ENCODE measurements around the gene FHAD1.

Gene FHAD1

DNA sequence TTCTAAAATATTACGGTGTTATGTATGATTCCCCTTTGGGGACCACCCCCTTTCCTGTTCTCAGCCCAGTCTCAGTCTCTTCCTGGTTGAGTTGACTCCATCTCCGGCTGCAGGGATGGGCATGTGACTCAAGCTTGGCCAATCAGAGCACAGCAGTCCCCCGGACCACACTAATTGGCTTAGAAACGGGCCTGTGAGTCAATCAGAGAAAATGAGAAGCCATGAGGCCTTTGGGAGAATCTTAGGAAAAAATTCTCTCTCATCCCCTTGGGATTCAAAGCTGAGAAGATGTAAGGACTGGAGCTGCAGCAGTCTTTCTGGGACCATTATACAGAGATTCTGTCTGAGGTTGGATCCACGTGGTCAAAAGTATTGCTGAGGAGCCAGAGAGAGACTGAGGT lies 10.7 kb upstream of the FHAD1 start:
- no peak overlapping the region for H3K4me3 ChIP-seq (ENCODE audit: severe bottlenecking)
- H3K36me3 ChIP-seq (ENCODE audit: low read depth) = no peaks in the 10 kb centered on the region
- no peak overlapping the region for H3K27ac ChIP-seq (ENCODE audit: poor library complexity, severe bottlenecking)
- no peaks in the 10 kb centered on the region for H3K27me3 ChIP-seq (ENCODE audit: insufficient read depth, poor library complexity, severe bottlenecking)
- TF ChIP-seq, protein P1, sequence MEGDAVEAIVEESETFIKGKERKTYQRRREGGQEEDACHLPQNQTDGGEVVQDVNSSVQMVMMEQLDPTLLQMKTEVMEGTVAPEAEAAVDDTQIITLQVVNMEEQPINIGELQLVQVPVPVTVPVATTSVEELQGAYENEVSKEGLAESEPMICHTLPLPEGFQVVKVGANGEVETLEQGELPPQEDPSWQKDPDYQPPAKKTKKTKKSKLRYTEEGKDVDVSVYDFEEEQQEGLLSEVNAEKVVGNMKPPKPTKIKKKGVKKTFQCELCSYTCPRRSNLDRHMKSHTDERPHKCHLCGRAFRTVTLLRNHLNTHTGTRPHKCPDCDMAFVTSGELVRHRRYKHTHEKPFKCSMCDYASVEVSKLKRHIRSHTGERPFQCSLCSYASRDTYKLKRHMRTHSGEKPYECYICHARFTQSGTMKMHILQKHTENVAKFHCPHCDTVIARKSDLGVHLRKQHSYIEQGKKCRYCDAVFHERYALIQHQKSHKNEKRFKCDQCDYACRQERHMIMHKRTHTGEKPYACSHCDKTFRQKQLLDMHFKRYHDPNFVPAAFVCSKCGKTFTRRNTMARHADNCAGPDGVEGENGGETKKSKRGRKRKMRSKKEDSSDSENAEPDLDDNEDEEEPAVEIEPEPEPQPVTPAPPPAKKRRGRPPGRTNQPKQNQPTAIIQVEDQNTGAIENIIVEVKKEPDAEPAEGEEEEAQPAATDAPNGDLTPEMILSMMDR (IDR thresholded peaks at IDR 0.05; ENCODE audit: poor library complexity, severe bottlenecking) = no peak
- no peaks in the 10 kb centered on the region for H3K4me1 ChIP-seq (ENCODE audit: insufficient read depth, poor library complexity, severe bottlenecking)
- no peak for ATAC-seq (ENCODE audit: low read depth)
- no peak for DNase-seq (ENCODE audit: low spot score)
- no peaks in the 10 kb centered on the region for H3K9me3 ChIP-seq (ENCODE audit: severe bottlenecking)

GRCh38 chr1:15236746-15237145 lies 10.3 kb upstream of the FHAD1 start:
- Histone ChIP-seq H3K9me3 (ENCODE audit: severe bottlenecking) (no peaks in the 10 kb centered on the region), H3K4me1 (ENCODE audit: insufficient read depth, poor library complexity, severe bottlenecking) (no peaks in the 10 kb centered on the region), H3K36me3 (ENCODE audit: low read depth) (no peaks in the 10 kb centered on the region), H3K4me3 (ENCODE audit: severe bottlenecking) (no peak overlapping the region), H3K27ac (ENCODE audit: poor library complexity, severe bottlenecking) (no peak overlapping the region), H3K27me3 (ENCODE audit: insufficient read depth, poor library complexity, severe bottlenecking) (no peaks in the 10 kb centered on the region)
- ATAC-seq (ENCODE audit: low read depth) = no peak
- TF ChIP-seq, protein P1 (IDR thresholded peaks at IDR 0.05; ENCODE audit: poor library complexity, severe bottlenecking) = no peak
- no peak for DNase-seq (ENCODE audit: low spot score)

GRCh38 chr1:15238789-15239188 lies 8.2 kb upstream of the FHAD1 start:
- Histone ChIP-seq H3K4me3 (ENCODE audit: severe bottlenecking) (no peak overlapping the region), H3K36me3 (ENCODE audit: low read depth) (no peaks in the 10 kb centered on the region), H3K9me3 (ENCODE audit: severe bottlenecking) (no peaks in the 10 kb centered on the region), H3K27me3 (ENCODE audit: insufficient read depth, poor library complexity, severe bottlenecking) (no peaks in the 10 kb centered on the region), H3K27ac (ENCODE audit: poor library complexity, severe bottlenecking) (no peak overlapping the region), H3K4me1 (ENCODE audit: insufficient read depth, poor library complexity, severe bottlenecking) (no peaks in the 10 kb centered on the region)
- ATAC-seq (ENCODE audit: low read depth) (no peak), DNase-seq (ENCODE audit: low spot score) (no peak)
- TF ChIP-seq, protein P1 (IDR thresholded peaks at IDR 0.05; ENCODE audit: poor library complexity, severe bottlenecking) = no peak

DNA sequence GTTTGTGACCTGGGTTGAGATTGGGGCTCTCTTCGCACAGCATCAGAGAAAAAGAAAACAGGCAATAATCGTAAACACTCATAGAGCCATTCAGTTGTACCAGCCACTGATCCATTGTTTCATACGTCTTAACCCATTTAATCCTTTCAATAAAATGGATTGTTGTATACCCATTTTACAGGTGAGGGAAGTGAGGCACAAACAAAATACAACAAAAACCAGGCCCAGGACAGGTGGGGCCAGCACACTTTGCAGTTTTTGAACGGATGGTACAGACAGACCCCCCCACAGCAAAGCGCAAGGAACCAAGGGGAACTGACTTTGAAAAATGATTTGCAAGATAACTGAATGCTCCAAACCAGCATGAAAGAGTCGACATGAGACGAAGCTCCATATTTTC lies 4.3 kb upstream of the FHAD1 start:
- TF ChIP-seq, protein P1 (IDR thresholded peaks at IDR 0.05; ENCODE audit: poor library complexity, severe bottlenecking) = no peak
- no peak for DNase-seq (ENCODE audit: low spot score)
- Histone ChIP-seq H3K9me3 (ENCODE audit: severe bottlenecking) (no peaks in the 10 kb centered on the region), H3K27me3 (ENCODE audit: insufficient read depth, poor library complexity, severe bottlenecking) (no peaks in the 10 kb centered on the region), H3K4me3 (ENCODE audit: severe bottlenecking) (no peak overlapping the region), H3K27ac (ENCODE audit: poor library complexity, severe bottlenecking) (no peak overlapping the region), H3K36me3 (ENCODE audit: low read depth) (no peaks in the 10 kb centered on the region), H3K4me1 (ENCODE audit: insufficient read depth, poor library complexity, severe bottlenecking) (peaks cover 10% of the 10 kb centered on the region)
- ATAC-seq (ENCODE audit: low read depth) = no peak

DNA sequence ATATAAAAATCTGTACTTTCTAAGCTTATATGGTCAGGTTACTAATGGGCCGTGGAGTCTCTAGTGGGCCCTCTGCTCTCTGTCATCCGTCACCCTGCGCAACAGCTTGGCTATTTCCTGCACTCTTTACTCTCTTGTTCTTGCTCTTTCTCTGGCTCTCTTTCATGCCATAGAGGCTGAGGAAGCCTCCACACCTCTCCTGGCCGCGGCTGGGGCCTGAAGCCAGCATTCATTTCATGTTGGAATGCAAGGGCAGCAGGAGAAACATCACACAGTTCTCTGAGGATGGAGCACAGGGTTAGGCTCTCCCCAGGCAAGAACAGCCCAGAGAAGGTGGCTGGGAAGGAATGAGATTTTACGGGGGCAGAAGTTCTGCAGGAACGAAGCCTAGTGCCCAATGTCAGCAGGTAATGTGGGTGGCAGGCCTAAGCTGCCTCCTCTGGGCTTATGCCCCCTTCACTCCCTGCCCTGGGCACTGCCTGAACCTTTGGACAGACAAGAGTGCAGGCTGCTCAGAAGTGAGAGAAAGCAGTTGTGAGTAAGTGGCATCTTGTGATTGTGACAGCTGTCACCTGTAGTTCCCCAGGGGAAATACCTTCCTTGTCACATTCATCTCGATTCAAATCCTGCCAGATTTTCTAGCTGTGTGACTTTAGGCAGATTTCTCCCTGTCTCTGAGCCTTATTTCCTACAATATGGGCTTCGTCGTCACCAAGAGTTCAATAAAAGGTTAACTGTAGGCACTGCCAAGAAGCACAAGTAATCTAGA lies 3.6 kb upstream of the FHAD1 start:
- H3K27me3 ChIP-seq (ENCODE audit: insufficient read depth, poor library complexity, severe bottlenecking) = no peaks in the 10 kb centered on the region
- no peak overlapping the region for H3K27ac ChIP-seq (ENCODE audit: poor library complexity, severe bottlenecking)
- no peak for DNase-seq (ENCODE audit: low spot score)
- H3K4me1 ChIP-seq (ENCODE audit: insufficient read depth, poor library complexity, severe bottlenecking) = peaks cover 10% of the 10 kb centered on the region
- no peaks in the 10 kb centered on the region for H3K9me3 ChIP-seq (ENCODE audit: severe bottlenecking)
- no peak overlapping the region for H3K4me3 ChIP-seq (ENCODE audit: severe bottlenecking)
- TF ChIP-seq, protein P1 (IDR thresholded peaks at IDR 0.05; ENCODE audit: poor library complexity, severe bottlenecking) = no peak
- H3K36me3 ChIP-seq (ENCODE audit: low read depth) = no peaks in the 10 kb centered on the region
- ATAC-seq (ENCODE audit: low read depth) = no peak
